Testis (tissue), 2 donors: ENCODE data around the gene SAYSD1.

Source experiments
- POLR2A ChIP-seq: fragments of 450-650 bp; IDR thresholded peaks from one replicate; pipeline ENCODE4 v1.6.1; 2017; ENCODE audit warnings: antibody characterized with exemption, mild to moderate bottlenecking, moderate library complexity
- TF ChIP-seq, protein P1 (sequence below), 3 experiments: fragments of 450-650 bp in 2 of 3; fragments of 200-600 bp in 1 of 3; sonication (generic) in 1 of 3; IDR thresholded peaks; one replicate each; pipeline ENCODE4 v1.5.1; 2016 to 2019; ENCODE audit warnings: antibody characterized with exemption in 3 of 3, mild to moderate bottlenecking in 2 of 3, moderate library complexity in 1 of 3

GRCh38 chr6:39093149-39093708, 21.8 kb downstream of the SAYSD1 start:
- no peak for TF ChIP-seq POLR2A
- TF ChIP-seq, protein P1, sequence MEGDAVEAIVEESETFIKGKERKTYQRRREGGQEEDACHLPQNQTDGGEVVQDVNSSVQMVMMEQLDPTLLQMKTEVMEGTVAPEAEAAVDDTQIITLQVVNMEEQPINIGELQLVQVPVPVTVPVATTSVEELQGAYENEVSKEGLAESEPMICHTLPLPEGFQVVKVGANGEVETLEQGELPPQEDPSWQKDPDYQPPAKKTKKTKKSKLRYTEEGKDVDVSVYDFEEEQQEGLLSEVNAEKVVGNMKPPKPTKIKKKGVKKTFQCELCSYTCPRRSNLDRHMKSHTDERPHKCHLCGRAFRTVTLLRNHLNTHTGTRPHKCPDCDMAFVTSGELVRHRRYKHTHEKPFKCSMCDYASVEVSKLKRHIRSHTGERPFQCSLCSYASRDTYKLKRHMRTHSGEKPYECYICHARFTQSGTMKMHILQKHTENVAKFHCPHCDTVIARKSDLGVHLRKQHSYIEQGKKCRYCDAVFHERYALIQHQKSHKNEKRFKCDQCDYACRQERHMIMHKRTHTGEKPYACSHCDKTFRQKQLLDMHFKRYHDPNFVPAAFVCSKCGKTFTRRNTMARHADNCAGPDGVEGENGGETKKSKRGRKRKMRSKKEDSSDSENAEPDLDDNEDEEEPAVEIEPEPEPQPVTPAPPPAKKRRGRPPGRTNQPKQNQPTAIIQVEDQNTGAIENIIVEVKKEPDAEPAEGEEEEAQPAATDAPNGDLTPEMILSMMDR (IDR thresholded peaks at IDR 0.05), result no peak
